H9 (cell line): ENCODE results near the gene IL1RAPL1. TPM values are rescaled to one million over a fixed set of nuclear protein-coding genes. Genes with fewer than 3 reads are reported as not detected.

Source experiments
- DNase-seq: peaks from one replicate; pipeline ENCODE4 v3.0.0-alpha.2; 2017
- H2AFZ ChIP-seq: one replicate; pipeline ENCODE4 v1.6.1; 2013; ENCODE audit warnings: mild to moderate bottlenecking, low read length, control low read depth, moderate library complexity
- H2AK5ac ChIP-seq: 2 replicates; pipeline ENCODE4 v1.6.1; 2013; ENCODE audit warnings: low read length, control low read depth, mixed read lengths; ENCODE audit not compliant: insufficient read length
- H2BK120ac ChIP-seq: one replicate; pipeline ENCODE4 v1.6.1; 2013; ENCODE audit warnings: low read depth, mild to moderate bottlenecking, low read length, control low read depth, inconsistent platforms; ENCODE audit not compliant: poor library complexity, severe bottlenecking
- H2BK12ac ChIP-seq: 2 replicates; pipeline ENCODE4 v1.6.1; 2013; ENCODE audit warnings: low read length, control low read depth, mixed read lengths, low read depth; ENCODE audit not compliant: insufficient read length
- H2BK15ac ChIP-seq: 2 replicates; pipeline ENCODE4 v1.6.1; 2013; ENCODE audit warnings: low read depth, low read length, control low read depth
- H2BK20ac ChIP-seq: one replicate; pipeline ENCODE4 v1.6.1; 2013; ENCODE audit warnings: low read depth, mild to moderate bottlenecking, low read length, control low read depth, inconsistent platforms; ENCODE audit not compliant: poor library complexity, severe bottlenecking
- H2BK5ac ChIP-seq: 2 replicates; pipeline ENCODE4 v1.6.1; 2013; ENCODE audit warnings: low read length, control low read depth, mixed read lengths; ENCODE audit not compliant: insufficient read length
- H3K14ac ChIP-seq: 2 replicates; pipeline ENCODE4 v1.6.1; 2013; ENCODE audit warnings: low read length, control low read depth; ENCODE audit not compliant: insufficient read depth
- H3K18ac ChIP-seq: 2 replicates; pipeline ENCODE4 v1.6.1; 2013; ENCODE audit warnings: low read depth, mild to moderate bottlenecking, mixed read lengths, low read length, control low read depth; ENCODE audit not compliant: insufficient read length
- H3K23ac ChIP-seq: 2 replicates; pipeline ENCODE4 v1.6.1; 2013; ENCODE audit warnings: low read length, control low read depth, mixed read lengths, low read depth; ENCODE audit not compliant: insufficient read length
- H3K23me2 ChIP-seq: 2 replicates; pipeline ENCODE4 v1.6.1; 2013; ENCODE audit warnings: low read depth, mild to moderate bottlenecking, mixed read lengths, low read length, control low read depth; ENCODE audit not compliant: insufficient read length, poor library complexity, severe bottlenecking
- H3K27ac ChIP-seq: 2 replicates; pipeline ENCODE4 v1.5.1; 2013; ENCODE audit warnings: low read length, control low read depth, mixed read lengths, low read depth; ENCODE audit not compliant: insufficient read length
- H3K27me3 ChIP-seq: 2 replicates; pipeline ENCODE4 v1.6.1; 2013; ENCODE audit warnings: low read length, control low read depth, inconsistent platforms; ENCODE audit not compliant: insufficient read depth
- H3K4ac ChIP-seq: 2 replicates; pipeline ENCODE4 v1.6.1; 2013; ENCODE audit warnings: low read depth, mild to moderate bottlenecking, control low read depth, inconsistent platforms, low read length, moderate library complexity
- H3K4me1 ChIP-seq: 2 replicates; pipeline ENCODE4 v1.6.1; 2013; ENCODE audit warnings: low read length, control low read depth, inconsistent platforms; ENCODE audit not compliant: insufficient read depth
- H3K4me2 ChIP-seq: 2 replicates; pipeline ENCODE4 v1.6.1; 2013; ENCODE audit warnings: low read length, control low read depth, mixed read lengths; ENCODE audit not compliant: insufficient read length, insufficient read depth
- H3K56ac ChIP-seq: 2 replicates; pipeline ENCODE4 v1.6.1; 2013; ENCODE audit warnings: low read depth, mild to moderate bottlenecking, mixed read lengths, low read length, control low read depth; ENCODE audit not compliant: insufficient read length
- H3K79me1 ChIP-seq: 2 replicates; pipeline ENCODE4 v1.6.1; 2013; ENCODE audit warnings: low read depth, mild to moderate bottlenecking, moderate library complexity, low read length, control low read depth, inconsistent platforms; ENCODE audit not compliant: insufficient read depth, poor library complexity, severe bottlenecking
- H3K79me2 ChIP-seq: 2 replicates; pipeline ENCODE4 v1.6.1; 2013; ENCODE audit warnings: low read length, control low read depth, inconsistent platforms; ENCODE audit not compliant: insufficient read depth
- H3K9ac ChIP-seq: 2 replicates; pipeline ENCODE4 v1.6.1; 2013; ENCODE audit warnings: low read length, control low read depth, mixed read lengths; ENCODE audit not compliant: insufficient read length; ENCODE audit errors: extremely low read depth
- H3K9me3 ChIP-seq: one replicate; pipeline ENCODE4 v1.6.1; 2013; ENCODE audit warnings: low read depth, low read length, inconsistent platforms; ENCODE audit not compliant: control insufficient read depth
- H3T11ph ChIP-seq: one replicate; pipeline ENCODE4 v1.6.1; 2013; ENCODE audit warnings: mild to moderate bottlenecking, low read length, control low read depth, inconsistent platforms
- H4K20me1 ChIP-seq: one replicate; pipeline ENCODE4 v1.6.1; 2013; ENCODE audit not compliant: control insufficient read depth, insufficient read length, insufficient read depth
- H4K5ac ChIP-seq: 2 replicates; pipeline ENCODE4 v1.6.1; 2013; ENCODE audit warnings: low read depth, mild to moderate bottlenecking, mixed read lengths, low read length, control low read depth; ENCODE audit not compliant: insufficient read length
- H4K8ac ChIP-seq: replicated peaks from 2 replicates; pipeline ENCODE4 v1.6.1; 2013; ENCODE audit warnings: low read length, control low read depth, mixed read lengths, low read depth; ENCODE audit not compliant: insufficient read length
- H4K91ac ChIP-seq: 2 replicates; pipeline ENCODE4 v1.6.1; 2013; ENCODE audit warnings: low read depth, mild to moderate bottlenecking, moderate library complexity, mixed read lengths, low read length, control low read depth; ENCODE audit not compliant: insufficient read length
- H3K27ac Mint-ChIP-seq, 3 experiments: 2 replicates in 2 of 3; 3 replicates in 1 of 3; pipeline ENCODE4 v1.8.0; 2020 to 2021; ENCODE audit warnings: mixed read lengths in 3 of 3, mild to moderate bottlenecking in 1 of 3, moderate library complexity in 1 of 3
- H3K27me3 Mint-ChIP-seq: 2 replicates; pipeline ENCODE4 v1.8.0; 2021; ENCODE audit warnings: low read depth, mild to moderate bottlenecking, moderate library complexity, mixed read lengths
- H3K36me3 Mint-ChIP-seq, 3 experiments: 2 replicates in 2 of 3; 3 replicates in 1 of 3; pipeline ENCODE4 v1.8.0; 2020 to 2021; ENCODE audit warnings: low read depth in 3 of 3, mixed read lengths in 3 of 3; ENCODE audit not compliant: insufficient read depth in 1 of 3
- H3K4me1 Mint-ChIP-seq, 2 experiments: 2 replicates each; pipeline ENCODE4 v1.8.0; 2020; ENCODE audit warnings: mixed read lengths in 2 of 2
- H3K4me3 Mint-ChIP-seq, 2 experiments: 2 replicates in 1 of 2; 3 replicates in 1 of 2; pipeline ENCODE4 v1.8.0; 2020 to 2021; ENCODE audit warnings: mild to moderate bottlenecking in 2 of 2, mixed read lengths in 2 of 2, moderate library complexity in 1 of 2
- H3K9me3 Mint-ChIP-seq, 2 experiments: 2 replicates in 1 of 2; 3 replicates in 1 of 2; pipeline ENCODE4 v1.8.0; 2020; ENCODE audit warnings: mild to moderate bottlenecking in 2 of 2, mixed read lengths in 2 of 2, moderate library complexity in 1 of 2
- CTCF ChIP-seq: fragments of 200-600 bp; sonication (generic); conservative IDR thresholded peaks from 3 replicates; pipeline ENCODE4 v1.8.0; 2021; ENCODE audit warnings: antibody characterized with exemption, mild to moderate bottlenecking
- WGBS: extraction: QIAGEN DNeasy Blood & Tissue Kit; methylation state at CpG from one replicate; pipeline ENCODE4 v1.1.7; 2013; ENCODE audit warnings: missing lambda C conversion rate, low lambda C conversion rate, mixed read lengths; ENCODE audit not compliant: insufficient read length; ENCODE audit errors: extremely low coverage; 5-methylcytosine and 5-hydroxymethylcytosine counted together
- total RNA-seq: library from RNA; stranded (reverse); gene quantifications from 2 replicates; pipeline ENCODE4 v1.2.1, GENCODE V29; 2021

IL1RAPL1 gene
- total RNA-seq, 1 experiment from 2014 or later: 0.31 TPM

GRCh38 chrX:28599957-28600356 lies 12.7 kb downstream of the IL1RAPL1 start:
- Histone ChIP-seq H4K8ac (no peak overlapping the region), H3K14ac (no peak overlapping the region), H3K27me3 (no peaks in the 10 kb centered on the region), H3K4me2 (no peak overlapping the region), H2AFZ (no peak overlapping the region), H3K9me3 (no peaks in the 10 kb centered on the region), H4K20me1 (no peaks in the 10 kb centered on the region), H3K9ac (no peak overlapping the region), H3K79me1 (no peaks in the 10 kb centered on the region), H2BK15ac (no peak overlapping the region), H2BK120ac (no peak overlapping the region), H3K27ac (no peak overlapping the region), H3K23me2 (no peaks in the 10 kb centered on the region), H3K18ac (no peak overlapping the region), H3K56ac (no peak overlapping the region), H2BK20ac (no peak overlapping the region), H3K4ac (no peak overlapping the region), H2BK12ac (no peak overlapping the region), H2BK5ac (no peak overlapping the region), H4K91ac (no peak overlapping the region), H3K4me1 (no peaks in the 10 kb centered on the region), H2AK5ac (no peak overlapping the region), H3K79me2 (no peaks in the 10 kb centered on the region), H4K5ac (no peak overlapping the region), H3T11ph (no peak overlapping the region), H3K23ac (no peak overlapping the region)
- peaks cover 2 to 51% of the 10 kb centered on the region in 2 experiments; a peak in 4 of 5 replicates for H3K9me3 Mint-ChIP-seq
- DNase-seq: no peak
- TF ChIP-seq CTCF: no peak
- WGBS: no CpG with 5 or more reads among the region's 6 CpGs
- H3K4me1 Mint-ChIP-seq: peaks cover 9 to 13% of the 10 kb centered on the region in 2 experiments
- H3K27me3 Mint-ChIP-seq: no peaks in the 10 kb centered on the region
- H3K36me3 Mint-ChIP-seq: no peaks in the 10 kb centered on the region; a peak in 1 of 7 replicates
- no peak overlapping the region for H3K4me3 Mint-ChIP-seq
- no peak overlapping the region for H3K27ac Mint-ChIP-seq
